Esophagus squamous epithelium (tissue), 4 donors: Measurements from ENCODE around the gene ZNF346.

Experiments used
- CTCF ChIP-seq, 6 experiments: fragments of 450-650 bp in 4 of 6; fragments of 200-600 bp in 2 of 6; sonication (generic) in 2 of 6; IDR thresholded peaks; one replicate each; pipeline ENCODE4 v1.5.1; 2016 to 2019; ENCODE audit warnings: antibody characterized with exemption in 6 of 6, mild to moderate bottlenecking in 4 of 6, moderate library complexity in 4 of 6
- POLR2A ChIP-seq, 4 donors: fragments of 450-650 bp; IDR thresholded peaks; one replicate each; pipeline ENCODE4 v1.6.1; 2017; ENCODE audit warnings: antibody characterized with exemption in 4 of 4, mild to moderate bottlenecking in 4 of 4, moderate library complexity in 3 of 4

- TF ChIP-seq CTCF (IDR thresholded peaks at IDR 0.05) (no peak), POLR2A (IDR thresholded peaks at IDR 0.05) (no peak)
These were observed 59.4 kb downstream of the ZNF346 start for GRCh38 chr5:177081859-177082258.
